ENCODE results near the gene FAM236C. TPM values are rescaled to one million over a fixed set of nuclear protein-coding genes. Genes with fewer than 3 reads are reported as not detected.

FAM236C gene
- not detected in 2 replicates for total RNA-seq

GRCh38 chrX:72912315-72912714 is at the start of gene FAM236C:
FAM236C (plus strand) TSS chrX:72912615; CDS start chrX:72912715, 100 bp downstream.

GRCh38 chrX:72937906-72938305 is 25.5 kb downstream of the FAM236C start, which contains the start of gene FAM236A:
FAM236A (plus strand) TSS chrX:72938206; CDS start chrX:72938263, 57 bp downstream.

GRCh38 chrX:72943819-72944169 is 31.4 kb downstream of the FAM236C start, which contains the start of gene DMRTC1:
DMRTC1 (minus strand) TSS chrX:72943837; CDS start chrX:72875694, 68,143 bp downstream.

Other genes with a start within 250 kb of the FAM236C start
- gene PHKA1, start 198.3 kb upstream of the FAM236C start, total RNA-seq, result 12.8 and 14.9 TPM in 2 replicates
- gene DMRTC1B, start 135.7 kb upstream of the FAM236C start, total RNA-seq, result not detected in 2 replicates
- not detected in 2 replicates for gene FAM236B, start 130.0 kb upstream of the FAM236C start, total RNA-seq
- gene FAM236D, start 104.4 kb upstream of the FAM236C start, total RNA-seq, result not detected in 2 replicates
- not detected in 2 replicates for gene FAM236A, start 25.6 kb downstream of the FAM236C start, total RNA-seq
- gene DMRTC1, start 31.2 kb downstream of the FAM236C start, total RNA-seq, result not detected in 2 replicates
- not detected in 2 replicates for gene PABPC1L2B, start 90.3 kb downstream of the FAM236C start, total RNA-seq
- not detected in 2 replicates for gene PABPC1L2A, start 166.9 kb downstream of the FAM236C start, total RNA-seq